ENCODE data around the gene TIAM1.

Gene TIAM1

DNA sequence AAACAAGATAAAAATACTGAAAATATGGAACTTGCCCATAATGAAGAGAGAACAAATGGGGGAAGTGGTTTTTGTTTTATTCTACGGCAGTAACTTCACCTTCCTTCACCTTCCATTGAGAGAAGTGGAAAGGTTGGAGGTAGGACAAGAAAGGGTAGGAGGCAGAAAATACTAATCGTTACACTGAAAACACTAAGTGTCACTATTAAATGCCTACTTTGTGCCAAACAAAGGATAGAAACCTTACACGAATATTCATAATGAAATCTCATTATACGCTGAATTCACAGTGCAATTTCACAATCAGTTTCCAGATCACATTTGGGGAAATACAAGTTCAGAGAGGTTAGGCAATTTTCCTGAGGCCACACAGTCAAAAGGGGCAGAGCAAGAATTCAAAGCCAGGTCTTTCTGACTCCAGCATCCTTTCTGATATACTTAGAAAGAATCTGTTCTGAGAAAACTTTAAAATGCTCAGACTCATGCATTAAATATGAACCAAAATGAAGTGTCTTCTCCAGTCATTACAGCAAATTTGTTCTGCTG is 3.0 kb downstream of the TIAM1 start:
- TF ChIP-seq, protein P1, sequence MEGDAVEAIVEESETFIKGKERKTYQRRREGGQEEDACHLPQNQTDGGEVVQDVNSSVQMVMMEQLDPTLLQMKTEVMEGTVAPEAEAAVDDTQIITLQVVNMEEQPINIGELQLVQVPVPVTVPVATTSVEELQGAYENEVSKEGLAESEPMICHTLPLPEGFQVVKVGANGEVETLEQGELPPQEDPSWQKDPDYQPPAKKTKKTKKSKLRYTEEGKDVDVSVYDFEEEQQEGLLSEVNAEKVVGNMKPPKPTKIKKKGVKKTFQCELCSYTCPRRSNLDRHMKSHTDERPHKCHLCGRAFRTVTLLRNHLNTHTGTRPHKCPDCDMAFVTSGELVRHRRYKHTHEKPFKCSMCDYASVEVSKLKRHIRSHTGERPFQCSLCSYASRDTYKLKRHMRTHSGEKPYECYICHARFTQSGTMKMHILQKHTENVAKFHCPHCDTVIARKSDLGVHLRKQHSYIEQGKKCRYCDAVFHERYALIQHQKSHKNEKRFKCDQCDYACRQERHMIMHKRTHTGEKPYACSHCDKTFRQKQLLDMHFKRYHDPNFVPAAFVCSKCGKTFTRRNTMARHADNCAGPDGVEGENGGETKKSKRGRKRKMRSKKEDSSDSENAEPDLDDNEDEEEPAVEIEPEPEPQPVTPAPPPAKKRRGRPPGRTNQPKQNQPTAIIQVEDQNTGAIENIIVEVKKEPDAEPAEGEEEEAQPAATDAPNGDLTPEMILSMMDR (IDR thresholded peaks at IDR 0.05; ENCODE audit: low read depth, low read length) = no peak
- TF ChIP-seq EZH2phosphoT487 (IDR thresholded peaks at IDR 0.05; ENCODE audit: low read depth) = no peak

DNA sequence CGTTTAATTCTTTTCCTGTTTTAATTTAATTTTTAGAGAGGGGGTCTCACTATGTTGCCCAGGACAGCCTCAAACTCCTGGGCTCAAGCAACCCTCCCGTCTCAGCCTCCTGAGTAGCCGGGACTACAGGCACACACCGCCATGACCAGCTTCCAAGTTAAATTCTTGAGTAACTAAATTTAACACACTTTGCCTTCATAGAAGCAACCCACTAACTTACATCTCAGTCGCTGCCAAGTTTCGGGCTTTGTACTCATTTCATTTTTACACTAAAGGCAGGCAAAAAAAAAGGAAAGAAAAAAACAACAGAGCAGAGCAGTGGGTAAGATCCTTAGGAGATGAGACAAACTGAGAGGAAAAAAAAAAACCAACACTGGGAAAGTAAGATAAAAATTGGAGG is 3.5 kb downstream of the TIAM1 start:
- H3K36me3 ChIP-seq (replicated peaks; ENCODE audit: low read depth, low read length) = no peaks in the 10 kb centered on the region
- TF ChIP-seq, protein P1 (IDR thresholded peaks at IDR 0.05; ENCODE audit: low read depth, low read length) = no peak
- no peak overlapping the region for H3K9ac ChIP-seq (ENCODE audit: low read length)
- H3K4me2 ChIP-seq (ENCODE audit: low read length) = no peak overlapping the region
- 0 out of 2 replicates have a peak, but pooled peaks cover 4% of the 10 kb centered on the region for H3K27me3 ChIP-seq (ENCODE audit: low read depth, low read length)
- no peaks in the 10 kb centered on the region for H4K20me1 ChIP-seq (ENCODE audit: insufficient read depth, low read length)
- no peaks in the 10 kb centered on the region for H3K79me2 ChIP-seq (ENCODE audit: low read length)
- H3K4me3 ChIP-seq (ENCODE audit: low read length) = no peak overlapping the region
- H3K27ac ChIP-seq (ENCODE audit: low read length) = no peak overlapping the region
- H2AFZ ChIP-seq (ENCODE audit: low read depth, low read length) = no peak overlapping the region
- no peaks in the 10 kb centered on the region for H3K9me3 ChIP-seq (ENCODE audit: insufficient read depth, low read length)
- peaks cover 16% of the 10 kb centered on the region for H3K4me1 ChIP-seq (ENCODE audit: low read length)

More for the DNA sequence above, 3.0 kb downstream of the TIAM1 start:
- Histone ChIP-seq H3K36me3 (replicated peaks; ENCODE audit: low read depth, low read length) (no peaks in the 10 kb centered on the region), H3K27me3 (ENCODE audit: low read depth, low read length) (0 out of 2 replicates have a peak, but pooled peaks cover 4% of the 10 kb centered on the region), H4K20me1 (ENCODE audit: insufficient read depth, low read length) (no peaks in the 10 kb centered on the region), H3K4me2 (ENCODE audit: low read length) (peak overlapping the region; percentile 4; the same call in 1 of the 2 replicates), H3K79me2 (ENCODE audit: low read length) (no peaks in the 10 kb centered on the region), H3K27ac (ENCODE audit: low read length) (no peak overlapping the region), H2AFZ (ENCODE audit: low read depth, low read length) (no peak overlapping the region), H3K4me3 (ENCODE audit: low read length) (no peak overlapping the region), H3K9ac (ENCODE audit: low read length) (no peak overlapping the region), H3K4me1 (ENCODE audit: low read length) (peaks cover 16% of the 10 kb centered on the region), H3K9me3 (ENCODE audit: insufficient read depth, low read length) (no peaks in the 10 kb centered on the region)

DNA sequence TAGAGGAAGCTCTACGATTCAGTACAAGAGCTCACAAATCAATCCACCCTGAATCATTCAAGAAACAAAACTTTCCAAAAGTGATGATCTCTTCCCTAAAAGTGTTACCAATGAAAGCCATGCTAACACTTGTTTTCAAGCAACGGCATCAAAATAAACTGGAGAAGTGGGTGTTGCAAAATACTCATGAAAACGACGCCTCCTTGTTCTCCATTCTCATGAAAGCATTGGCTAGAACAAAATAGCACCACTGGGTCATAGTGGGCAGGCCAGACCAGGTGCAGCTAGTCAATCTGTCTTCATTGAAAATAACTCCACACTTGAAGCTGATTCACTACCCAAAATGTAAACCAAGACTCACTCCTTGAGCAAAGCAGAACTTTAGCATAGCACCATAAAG is 4.3 kb downstream of the TIAM1 start:
- Histone ChIP-seq H4K20me1 (ENCODE audit: insufficient read depth, low read length) (no peaks in the 10 kb centered on the region), H3K9me3 (ENCODE audit: insufficient read depth, low read length) (no peaks in the 10 kb centered on the region), H3K79me2 (ENCODE audit: low read length) (no peaks in the 10 kb centered on the region), H3K36me3 (replicated peaks; ENCODE audit: low read depth, low read length) (no peaks in the 10 kb centered on the region), H3K9ac (ENCODE audit: low read length) (no peak overlapping the region), H3K27me3 (ENCODE audit: low read depth, low read length) (0 out of 2 replicates have a peak, but pooled peaks cover 4% of the 10 kb centered on the region), H3K4me2 (ENCODE audit: low read length) (no peak overlapping the region), H2AFZ (ENCODE audit: low read depth, low read length) (no peak overlapping the region), H3K27ac (ENCODE audit: low read length) (no peak overlapping the region), H3K4me3 (ENCODE audit: low read length) (no peak overlapping the region), H3K4me1 (ENCODE audit: low read length) (peaks cover 16% of the 10 kb centered on the region)
- TF ChIP-seq, protein P1 (IDR thresholded peaks at IDR 0.05; ENCODE audit: low read depth, low read length) = no peak
- no peak for TF ChIP-seq EZH2phosphoT487 (IDR thresholded peaks at IDR 0.05; ENCODE audit: low read depth)

DNA sequence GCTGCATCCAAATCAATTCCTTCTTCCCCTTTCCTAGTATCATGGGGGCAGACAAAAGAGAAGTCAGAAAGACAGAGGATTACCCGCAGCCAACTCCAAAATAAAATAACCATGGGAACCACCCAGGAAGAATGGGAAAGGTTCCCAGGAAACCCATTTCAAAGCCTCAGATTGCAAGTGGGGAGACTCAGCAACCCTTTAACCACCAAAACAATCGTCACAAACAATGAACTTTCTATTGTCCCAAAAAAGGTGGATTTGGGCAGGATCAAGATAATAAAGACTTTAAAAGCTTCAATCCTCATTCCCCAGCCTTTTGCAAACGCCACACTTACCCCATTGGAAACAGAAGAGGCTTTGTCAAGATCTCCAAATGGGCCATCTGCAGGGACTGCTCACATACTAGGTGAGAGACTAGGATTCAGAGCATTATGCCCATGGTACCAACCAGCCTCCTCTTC is 5.1 kb downstream of the TIAM1 start:
- no peak overlapping the region for H3K4me2 ChIP-seq (ENCODE audit: low read length)
- H3K4me3 ChIP-seq (ENCODE audit: low read length) = no peak overlapping the region
- no peaks in the 10 kb centered on the region for H4K20me1 ChIP-seq (ENCODE audit: insufficient read depth, low read length)
- H3K27me3 ChIP-seq (ENCODE audit: low read depth, low read length) = 0 out of 2 replicates have a peak, but pooled peaks cover 4% of the 10 kb centered on the region
- H3K9ac ChIP-seq (ENCODE audit: low read length) = no peak overlapping the region
- H3K27ac ChIP-seq (ENCODE audit: low read length) = no peak overlapping the region
- H3K9me3 ChIP-seq (ENCODE audit: insufficient read depth, low read length) = no peaks in the 10 kb centered on the region
- H3K4me1 ChIP-seq (ENCODE audit: low read length) = peaks cover 16% of the 10 kb centered on the region
- H2AFZ ChIP-seq (ENCODE audit: low read depth, low read length) = no peak overlapping the region
- H3K36me3 ChIP-seq (replicated peaks; ENCODE audit: low read depth, low read length) = no peaks in the 10 kb centered on the region
- H3K79me2 ChIP-seq (ENCODE audit: low read length) = no peaks in the 10 kb centered on the region
- no peak for TF ChIP-seq EZH2phosphoT487 (IDR thresholded peaks at IDR 0.05; ENCODE audit: low read depth)
- TF ChIP-seq, protein P1 (IDR thresholded peaks at IDR 0.05; ENCODE audit: low read depth, low read length) = no peak

All from OCI-LY3 (cell line).